OCI-LY1 (cell line): ENCODE results near the gene CFAP47.

Source experiments
- EZH2 ChIP-seq: fragments of 200-600 bp; sonication (generic), shearing (Covaris generic); IDR thresholded peaks from 2 replicates; pipeline ENCODE4 v1.8.0; 2017; ENCODE audit warnings: borderline replicate concordance, mixed run types, mild to moderate bottlenecking, antibody characterized with exemption, low read length, moderate library complexity, mixed read lengths
- TF ChIP-seq, protein P1 (sequence below): fragments of 200-600 bp; sonication (generic), shearing (Covaris generic); IDR thresholded peaks from 2 replicates; pipeline ENCODE4 v1.5.1; 2017; ENCODE audit warnings: mild to moderate bottlenecking, antibody characterized with exemption, low read length, moderate library complexity, mixed read lengths

- TF ChIP-seq, protein P1, sequence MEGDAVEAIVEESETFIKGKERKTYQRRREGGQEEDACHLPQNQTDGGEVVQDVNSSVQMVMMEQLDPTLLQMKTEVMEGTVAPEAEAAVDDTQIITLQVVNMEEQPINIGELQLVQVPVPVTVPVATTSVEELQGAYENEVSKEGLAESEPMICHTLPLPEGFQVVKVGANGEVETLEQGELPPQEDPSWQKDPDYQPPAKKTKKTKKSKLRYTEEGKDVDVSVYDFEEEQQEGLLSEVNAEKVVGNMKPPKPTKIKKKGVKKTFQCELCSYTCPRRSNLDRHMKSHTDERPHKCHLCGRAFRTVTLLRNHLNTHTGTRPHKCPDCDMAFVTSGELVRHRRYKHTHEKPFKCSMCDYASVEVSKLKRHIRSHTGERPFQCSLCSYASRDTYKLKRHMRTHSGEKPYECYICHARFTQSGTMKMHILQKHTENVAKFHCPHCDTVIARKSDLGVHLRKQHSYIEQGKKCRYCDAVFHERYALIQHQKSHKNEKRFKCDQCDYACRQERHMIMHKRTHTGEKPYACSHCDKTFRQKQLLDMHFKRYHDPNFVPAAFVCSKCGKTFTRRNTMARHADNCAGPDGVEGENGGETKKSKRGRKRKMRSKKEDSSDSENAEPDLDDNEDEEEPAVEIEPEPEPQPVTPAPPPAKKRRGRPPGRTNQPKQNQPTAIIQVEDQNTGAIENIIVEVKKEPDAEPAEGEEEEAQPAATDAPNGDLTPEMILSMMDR: no peak
- no peak for TF ChIP-seq EZH2
Measured at GRCh38 chrX:36407836-36408235, 488.3 kb downstream of the CFAP47 start.
